ENCODE measurements around the gene NKAPL.

DNA sequence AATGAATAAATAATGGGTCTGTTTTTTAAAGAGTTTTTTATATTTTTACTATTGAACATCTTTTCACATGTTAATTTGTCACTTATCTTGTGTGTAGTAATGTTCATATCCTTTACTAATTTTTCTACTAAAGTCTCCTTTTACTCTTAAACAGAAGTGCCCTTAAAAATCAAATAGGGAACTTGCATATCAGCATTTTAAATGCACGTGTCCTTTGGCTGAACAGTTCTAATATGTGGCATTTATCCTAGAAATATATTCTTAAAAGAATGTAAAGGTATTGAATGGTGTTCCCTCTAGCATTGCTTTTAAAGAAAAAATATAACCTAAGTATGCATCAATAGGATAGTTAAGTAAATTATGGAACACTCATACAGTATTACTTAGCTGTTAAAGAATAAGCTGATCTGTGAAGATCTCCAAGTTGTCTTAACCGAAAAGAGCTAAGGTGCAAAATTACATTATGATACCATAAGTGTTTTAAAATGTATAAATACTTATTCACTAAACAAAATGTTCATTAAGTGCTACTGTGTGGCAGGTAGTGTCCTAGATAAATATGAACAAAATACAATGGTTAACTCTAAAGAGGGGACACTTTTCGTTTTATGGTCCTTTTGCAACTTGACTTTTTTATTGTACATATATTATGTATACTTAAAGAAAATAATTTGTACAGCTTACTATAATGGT, 21.6 kb downstream of the NKAPL start:
- no peak for TF ChIP-seq EZH2 (IDR thresholded peaks at IDR 0.05; ENCODE audit: borderline replicate concordance, low read length)
- TF ChIP-seq, protein P1, sequence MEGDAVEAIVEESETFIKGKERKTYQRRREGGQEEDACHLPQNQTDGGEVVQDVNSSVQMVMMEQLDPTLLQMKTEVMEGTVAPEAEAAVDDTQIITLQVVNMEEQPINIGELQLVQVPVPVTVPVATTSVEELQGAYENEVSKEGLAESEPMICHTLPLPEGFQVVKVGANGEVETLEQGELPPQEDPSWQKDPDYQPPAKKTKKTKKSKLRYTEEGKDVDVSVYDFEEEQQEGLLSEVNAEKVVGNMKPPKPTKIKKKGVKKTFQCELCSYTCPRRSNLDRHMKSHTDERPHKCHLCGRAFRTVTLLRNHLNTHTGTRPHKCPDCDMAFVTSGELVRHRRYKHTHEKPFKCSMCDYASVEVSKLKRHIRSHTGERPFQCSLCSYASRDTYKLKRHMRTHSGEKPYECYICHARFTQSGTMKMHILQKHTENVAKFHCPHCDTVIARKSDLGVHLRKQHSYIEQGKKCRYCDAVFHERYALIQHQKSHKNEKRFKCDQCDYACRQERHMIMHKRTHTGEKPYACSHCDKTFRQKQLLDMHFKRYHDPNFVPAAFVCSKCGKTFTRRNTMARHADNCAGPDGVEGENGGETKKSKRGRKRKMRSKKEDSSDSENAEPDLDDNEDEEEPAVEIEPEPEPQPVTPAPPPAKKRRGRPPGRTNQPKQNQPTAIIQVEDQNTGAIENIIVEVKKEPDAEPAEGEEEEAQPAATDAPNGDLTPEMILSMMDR (IDR thresholded peaks at IDR 0.05; ENCODE audit: low read length) = no peak
